ENCODE measurements around the gene PARP9. TPM values are rescaled to one million over a fixed set of nuclear protein-coding genes. Genes with fewer than 3 reads are reported as not detected.

Gene PARP9
- total and polyA plus RNA-seq, 2 of the 4 experiments (the other 2 are of a cell fraction): 6.7 to 7.7 TPM

DNA sequence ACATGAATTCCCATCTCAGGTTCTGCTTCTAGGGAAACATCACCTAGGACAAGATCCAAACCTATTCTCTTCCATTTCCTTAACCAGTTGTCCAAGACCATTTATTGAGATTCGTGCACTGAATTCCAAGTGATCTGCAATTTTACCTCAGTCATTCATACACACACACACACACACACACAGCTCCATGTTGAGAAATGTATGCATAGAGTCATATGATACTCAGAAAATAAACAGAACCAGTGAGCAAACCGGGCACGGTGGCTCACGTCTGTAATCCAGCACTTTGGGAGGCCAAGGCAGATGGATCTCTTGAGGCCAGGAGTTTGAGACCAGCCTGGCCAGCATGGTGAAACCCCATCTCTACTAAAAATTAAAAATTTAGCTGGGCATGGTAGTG, 43.2 kb downstream of the PARP9 start:
- in situ Hi-C loops (cut with MboI; ENCODE audit: low sequenced_read_pairs) (no loop called here), intact Hi-C loops (cut with micrococcal nuclease) (no loop called here), dilution Hi-C loops (cut with HindIII; ENCODE audit: low sequenced_read_pairs, unreplicated experiment) (no loop called here)
- no peak for TF ChIP-seq SMC3 (IDR thresholded peaks at IDR 0.05; ENCODE audit: low read depth, low read length)
- TF ChIP-seq MXI1 (IDR thresholded peaks at IDR 0.05; ENCODE audit: borderline replicate concordance, low read depth, low read length): no peak
- TF ChIP-seq FOS (IDR thresholded peaks at IDR 0.05; ENCODE audit: low read depth, low read length): no peak
- peak; percentile 27; the same call in 1 of the 2 replicates for TF ChIP-seq CEBPB (IDR thresholded peaks at IDR 0.05; ENCODE audit: low read depth, low read length)
- ATAC-seq (ENCODE audit: low read depth): peak; percentile 35; the same call in 1 of the 2 replicates
- Histone ChIP-seq H3K27me3 (ENCODE audit: control insufficient read depth, insufficient read depth, low read length) (no peaks in the 10 kb centered on the region), H3K36me3 (ENCODE audit: control insufficient read depth, insufficient read depth, low read length) (no peaks in the 10 kb centered on the region), H3K4ac (ENCODE audit: low read depth, low read length) (no peak overlapping the region), H4K91ac (ENCODE audit: insufficient read depth, low read depth, low read length) (no peak overlapping the region), H2AK9ac (replicated peaks; ENCODE audit: low read depth, low read length, poor library complexity) (no peak overlapping the region), H3K9me3 (ENCODE audit: control insufficient read depth, insufficient read depth, low read length) (no peaks in the 10 kb centered on the region), H3K18ac (ENCODE audit: low read depth, low read length) (no peak overlapping the region), H2BK15ac (ENCODE audit: low read depth, low read length) (no peak overlapping the region), H3K4me3 (ENCODE audit: insufficient read depth, low read depth, low read length) (no peak overlapping the region), H3K14ac (replicated peaks; ENCODE audit: low read depth, low read length) (no peak overlapping the region), H3K9me1 (ENCODE audit: insufficient read depth, low read length) (no peaks in the 10 kb centered on the region), H2BK20ac (ENCODE audit: low read depth, low read length) (no peak overlapping the region), H3K79me1 (ENCODE audit: low read depth in 1 of 2, low read length in 2 of 2) (no peaks in the 10 kb centered on the region), H2BK5ac (ENCODE audit: low read depth, low read length, poor library complexity, severe bottlenecking) (no peak overlapping the region), H4K20me1 (ENCODE audit: insufficient read depth, low read length) (no peaks in the 10 kb centered on the region), H3K56ac (ENCODE audit: extremely low read depth, insufficient read depth, low read length) (no peak overlapping the region), H2AFZ (replicated peaks; ENCODE audit: low read length, poor library complexity) (no peak overlapping the region), H2AK5ac (ENCODE audit: low read depth, low read length) (no peak overlapping the region), H3K27ac (ENCODE audit: insufficient read depth, low read length) (no peak overlapping the region), H4K5ac (ENCODE audit: low read depth, low read length) (no peak overlapping the region), H2BK120ac (ENCODE audit: low read depth, low read length) (no peak overlapping the region), H3K23ac (ENCODE audit: low read depth, low read length) (no peak overlapping the region), H4K8ac (ENCODE audit: low read depth in 2 of 2, low read length in 2 of 2) (no peak overlapping the region), H3K4me1 (ENCODE audit: control insufficient read depth, insufficient read depth, low read length) (no peaks in the 10 kb centered on the region), H3K9ac (ENCODE audit: low read depth, low read length) (no peak overlapping the region), H3K4me2 (ENCODE audit: low read depth, low read length) (no peak overlapping the region)
- peak; percentile 73 for DNase-seq
- CTCF ChIA-PET: interaction anchor here (0.7 kb wide), 1 partner anchor 13 kb away, joined by 5 read pairs; no protein-coding TSS in a partner anchor
- no CpG with 5 or more reads among the region's 4 CpGs for WGBS, 2 experiments (ENCODE audit: extremely low coverage in 2 of 2, insufficient read length in 1 of 2)
- BruUV-seq (replicated peaks): no TSS peak
- POLR2A ChIA-PET (ENCODE audit: unreplicated experiment): no interaction called here

All from IMR-90 (cell line).